Stomach (tissue), 9 donors: ENCODE data around the gene ODAD4. TPM values are rescaled to one million over a fixed set of nuclear protein-coding genes. Genes with fewer than 3 reads are reported as not detected.

Experiments
- DNase-seq, 2 donors: peaks; one replicate each; pipeline versions ENCODE4 v3.0.0 to v3.0.0-alpha.2; 2013 to 2019
- H3K27ac ChIP-seq, 5 donors: fragments of 200-600 bp in 4 of 5; sonication (generic) in 4 of 5; one replicate each; pipeline ENCODE4 v1.5.1; 2013 to 2019; ENCODE audit warnings: mild to moderate bottlenecking in 1 of 5, moderate library complexity in 1 of 5
- H3K27me3 ChIP-seq, 3 donors: fragments of 200-600 bp; sonication (generic); one replicate each; pipeline ENCODE4 v1.5.1; 2017 to 2019; ENCODE audit warnings: mixed run types in 1 of 3
- H3K36me3 ChIP-seq, 4 donors: fragments of 200-600 bp; sonication (generic); 1 replicate in 3 of 4; 2 replicates in 1 of 4; pipeline ENCODE4 v1.5.1; 2016 to 2019
- H3K4me1 ChIP-seq, 4 donors: fragments of 200-600 bp; sonication (generic); one replicate each; pipeline ENCODE4 v1.5.1; 2016 to 2019
- H3K4me3 ChIP-seq, 4 donors: fragments of 200-600 bp; sonication (generic) in 3 of 4; one replicate each; pipeline ENCODE4 v1.5.1; 2016 to 2019; ENCODE audit warnings: mild to moderate bottlenecking in 1 of 4
- H3K9me3 ChIP-seq, 4 donors: fragments of 200-600 bp; sonication (generic); one replicate each; pipeline ENCODE4 v1.5.1; 2016 to 2019
- CTCF ChIP-seq, 7 experiments: fragments of 450-650 bp in 4 of 7; fragments of 200-600 bp in 3 of 7; sonication (generic) in 3 of 7; IDR thresholded peaks; one replicate each; pipeline ENCODE4 v1.5.1; 2016 to 2019; ENCODE audit warnings: antibody characterized with exemption in 7 of 7, control low read depth in 2 of 7, mild to moderate bottlenecking in 1 of 7
- EP300 ChIP-seq: sonication (generic); formaldehyde crosslinking; IDR thresholded peaks from one replicate; pipeline ENCODE4 v1.6.1; 2017; ENCODE audit warnings: antibody characterized with exemption
- POLR2A ChIP-seq, 4 donors: fragments of 450-650 bp; IDR thresholded peaks; one replicate each; pipeline ENCODE4 v1.6.1; 2016; ENCODE audit warnings: antibody characterized with exemption in 4 of 4, control low read depth in 2 of 4, mild to moderate bottlenecking in 1 of 4, moderate library complexity in 1 of 4
- POLR2AphosphoS5 ChIP-seq, 3 donors: sonication (generic); formaldehyde crosslinking; IDR thresholded peaks; one replicate each; pipeline ENCODE4 v1.6.1; 2016; ENCODE audit warnings: antibody characterized with exemption in 3 of 3
- WGBS, 5 donors: extraction: QIAGEN DNeasy Blood & Tissue Kit in 3 of 5; methylation state at CpG; one replicate each; pipeline versions ENCODE4 v1.1.5 to v1.1.7; 2013 to 2018; 5-methylcytosine and 5-hydroxymethylcytosine counted together
- intact Hi-C: fragments of 100-400 bp; cut with DNase I; formaldehyde crosslinking; loops from one replicate; pipeline ENCODE4 v1.15.1; 2023; ENCODE audit warnings: low total_unique reads
- polyA plus RNA-seq, 3 donors: library from polyadenylated mRNA; stranded (reverse); fragments of 200-250 nt; gene quantifications; one replicate each; pipeline ENCODE4 v1.2.3, GENCODE V29; 2013
- total RNA-seq, 5 donors: library from RNA; depleted of rRNA; stranded (reverse); fragments of >200 nt; gene quantifications; one replicate each; pipeline versions ENCODE4 v1.1.0 to v1.2.3, GENCODE V29; 2014 to 2016
- donor health status: healthy with polysubstance abuse.
- donor health status: Bipolar disorder and iron deficiency.
- donor health status: healthy.

ODAD4 gene
- total and polyA plus RNA-seq, 8 donors = 0.78 to 2.1 (median 1.0) TPM; not detected in 4

- intact Hi-C loops = no loop called here
- Histone ChIP-seq H3K4me1 (peaks cover 0 to 16% (median 6%) of the 10 kb centered on the region in 4 donors), H3K27me3 (no peaks in the 10 kb centered on the region), H3K27ac (peak overlapping the region in 4 of 5 donors; percentile 10 to 32 (median 28)), H3K9me3 (no peaks in the 10 kb centered on the region), H3K36me3 (peaks cover 67 to 100% (median 98%) of the 10 kb centered on the region in 4 donors), H3K4me3 (no peak overlapping the region)
- TF ChIP-seq CTCF (IDR thresholded peaks at IDR 0.05) (no peak), POLR2A (IDR thresholded peaks at IDR 0.05) (no peak), POLR2AphosphoS5 (IDR thresholded peaks at IDR 0.05) (no peak), EP300 (no peak)
- 70 to 79% (median 72%) methylated on average over 5 of the region's 5 CpGs for WGBS, 5 donors
- DNase-seq = peak in 1 of 2 donors; percentile 44
These were observed 59.4 kb downstream of the ODAD4 start for GRCh38 chr17:41989702-41990419.

- H3K36me3 ChIP-seq = peaks cover 78 to 100% (median 99%) of the 10 kb centered on the region in 4 donors
- H3K9me3 ChIP-seq = no peaks in the 10 kb centered on the region
- no peak overlapping the region for H3K4me3 ChIP-seq
- TF ChIP-seq POLR2AphosphoS5 (IDR thresholded peaks at IDR 0.05) (no peak), POLR2A (IDR thresholded peaks at IDR 0.05) (no peak), CTCF (IDR thresholded peaks at IDR 0.05) (no peak), EP300 (no peak)
- H3K27me3 ChIP-seq = no peaks in the 10 kb centered on the region
- intact Hi-C loops = no loop called here
- no peak overlapping the region for H3K27ac ChIP-seq
- H3K4me1 ChIP-seq = peaks cover 0 to 16% (median 6%) of the 10 kb centered on the region in 4 donors
- whole genome bisulfite sequencing, 5 donors = 76 to 90% (median 83%) methylated on average over 3 of the region's 3 CpGs
- DNase-seq = no peak
These were observed 62.2 kb downstream of the ODAD4 start for GRCh38 chr17:41992576-41992975.

- peaks cover 3 to 24% (median 12%) of the 10 kb centered on the region in 4 donors for H3K4me1 ChIP-seq
- no peak for DNase-seq
- H3K4me3 ChIP-seq = no peak overlapping the region
- intact Hi-C loops = no loop called here
- no peaks in the 10 kb centered on the region for H3K9me3 ChIP-seq
- 88 to 94% (median 93%) methylated on average over 2 of the region's 2 CpGs for WGBS, 5 donors
- no peak overlapping the region for H3K27ac ChIP-seq
- TF ChIP-seq POLR2A (IDR thresholded peaks at IDR 0.05) (no peak), CTCF (IDR thresholded peaks at IDR 0.05) (no peak), POLR2AphosphoS5 (IDR thresholded peaks at IDR 0.05) (no peak), EP300 (no peak)
- peaks cover 74 to 100% (median 95%) of the 10 kb centered on the region in 4 donors for H3K36me3 ChIP-seq
- no peaks in the 10 kb centered on the region for H3K27me3 ChIP-seq
These were observed 66.4 kb downstream of the ODAD4 start for GRCh38 chr17:41996855-41997164.

GRCh38 chr17:41998497-41998896, 68.1 kb downstream of the ODAD4 start:
- intact Hi-C loops = no loop called here
- Histone ChIP-seq H3K9me3 (no peaks in the 10 kb centered on the region), H3K4me3 (no peak overlapping the region), H3K27ac (no peak overlapping the region), H3K27me3 (no peaks in the 10 kb centered on the region), H3K36me3 (peaks cover 65 to 96% (median 93%) of the 10 kb centered on the region in 4 donors), H3K4me1 (peaks cover 10 to 41% (median 25%) of the 10 kb centered on the region in 4 donors)
- WGBS, 5 donors = 30 to 46% (median 42%) methylated on average over 2 of the region's 2 CpGs
- TF ChIP-seq POLR2AphosphoS5 (IDR thresholded peaks at IDR 0.05) = no peak
- no peak for TF ChIP-seq POLR2A (IDR thresholded peaks at IDR 0.05)
- no peak for TF ChIP-seq EP300
- no peak for TF ChIP-seq CTCF (IDR thresholded peaks at IDR 0.05)
- no peak for DNase-seq
